CD4-positive, alpha-beta T cell (primary cell): ENCODE data around the gene PLCD4. TPM values are rescaled to one million over a fixed set of nuclear protein-coding genes. Genes with fewer than 3 reads are reported as not detected.

Experiments
- ATAC-seq: fragments of 200-7000 bp; cut with Tn5 transposase; one replicate; pipeline ENCODE4 v1.10.0; 2022; ENCODE audit warnings: mild to moderate bottlenecking; ENCODE audit not compliant: poor library complexity
- CTCF ChIA-PET: fragments of 350-600 bp; sonication (Branson Sonifier 250); formaldehyde crosslinking; loops from one replicate; lab custom pipeline; 2021; ENCODE audit warnings: antibody characterized with exemption, inconsistent platforms; lab: Charles Lee
- POLR2A ChIA-PET: fragments of 350-600 bp; sonication (Branson Sonifier 250); formaldehyde crosslinking; loops from one replicate; lab custom pipeline; 2021; ENCODE audit warnings: antibody characterized with exemption, inconsistent platforms; lab: Charles Lee
- DNase-seq, 14 experiments: peaks; one replicate each; pipeline ENCODE4 v3.0.0-alpha.2; 2013 to 2020; ENCODE audit warnings: mixed read lengths in 2 of 14
- H3K27ac ChIP-seq, 2 donors: one replicate each; pipeline versions ENCODE4 v1.5.1 to v1.7.0; 2013; ENCODE audit warnings: low read length in 2 of 2, low read depth in 1 of 2, mild to moderate bottlenecking in 1 of 2
- H3K27me3 ChIP-seq, 2 experiments: 1 replicate in 1 of 2; 2 replicates in 1 of 2; pipeline versions ENCODE4 v1.6.1 to v1.7.0; 2013; ENCODE audit warnings: low read length in 2 of 2, control low read depth in 1 of 2, mild to moderate bottlenecking in 1 of 2, moderate library complexity in 1 of 2; ENCODE audit not compliant: insufficient read depth in 2 of 2, control insufficient read depth in 1 of 2
- H3K36me3 ChIP-seq: one replicate; pipeline ENCODE4 v1.6.1; 2013; ENCODE audit warnings: low read length, control low read depth; ENCODE audit not compliant: insufficient read depth
- H3K4me1 ChIP-seq: one replicate; pipeline ENCODE4 v1.6.1; 2013; ENCODE audit warnings: low read length, control low read depth; ENCODE audit not compliant: insufficient read depth
- H3K4me3 ChIP-seq: one replicate; pipeline ENCODE4 v1.5.1; 2013; ENCODE audit warnings: mild to moderate bottlenecking, low read length, moderate library complexity
- H3K9me3 ChIP-seq, 2 experiments: 1 replicate in 1 of 2; 2 replicates in 1 of 2; pipeline versions ENCODE4 v1.6.1 to v1.7.0; 2013; ENCODE audit warnings: low read length in 2 of 2, mild to moderate bottlenecking in 2 of 2, control low read depth in 1 of 2, moderate library complexity in 1 of 2; ENCODE audit not compliant: control insufficient read depth in 1 of 2, insufficient read depth in 1 of 2
- H3K27ac Mint-ChIP-seq: one replicate; pipeline ENCODE4 v1.8.0; 2020; ENCODE audit warnings: mixed read lengths
- H3K27me3 Mint-ChIP-seq: one replicate; pipeline ENCODE4 v1.8.0; 2021; ENCODE audit warnings: mixed read lengths
- H3K36me3 Mint-ChIP-seq: one replicate; pipeline ENCODE4 v1.8.0; 2021; ENCODE audit warnings: low read depth, mixed read lengths
- H3K4me1 Mint-ChIP-seq: one replicate; pipeline ENCODE4 v1.8.0; 2021; ENCODE audit warnings: low read depth, mixed read lengths
- H3K4me3 Mint-ChIP-seq: one replicate; pipeline ENCODE4 v1.8.0; 2020; ENCODE audit warnings: mild to moderate bottlenecking, mixed read lengths
- H3K9me3 Mint-ChIP-seq: one replicate; pipeline ENCODE4 v1.8.0; 2020; ENCODE audit warnings: mixed read lengths
- intact Hi-C, 2 experiments: fragments of 100-400 bp; cut with DNase I in 1 of 2; cut with micrococcal nuclease in 1 of 2; formaldehyde crosslinking; loops; one replicate each; pipeline versions ENCODE4 v1.15.1 to v1.9.0; 2023 to 2025; cut with DNase I, micrococcal nuclease
- total RNA-seq, 174 experiments: library from RNA in 2 of 174; stranded (reverse) in 2 of 174; gene quantifications; one replicate each; pipeline ENCODE4 v1.2.3 and lab custom pipeline; 2021 to 2026
- TF ChIP-seq, protein P1 (sequence below): fragments of 200-600 bp; IDR thresholded peaks from one replicate; pipeline ENCODE4 v1.8.0; 2022; ENCODE audit warnings: antibody characterized with exemption, mild to moderate bottlenecking

PLCD4 gene
- total RNA-seq, 2 experiments from 2014 or later, result 0.25 to 0.77 TPM

DNA sequence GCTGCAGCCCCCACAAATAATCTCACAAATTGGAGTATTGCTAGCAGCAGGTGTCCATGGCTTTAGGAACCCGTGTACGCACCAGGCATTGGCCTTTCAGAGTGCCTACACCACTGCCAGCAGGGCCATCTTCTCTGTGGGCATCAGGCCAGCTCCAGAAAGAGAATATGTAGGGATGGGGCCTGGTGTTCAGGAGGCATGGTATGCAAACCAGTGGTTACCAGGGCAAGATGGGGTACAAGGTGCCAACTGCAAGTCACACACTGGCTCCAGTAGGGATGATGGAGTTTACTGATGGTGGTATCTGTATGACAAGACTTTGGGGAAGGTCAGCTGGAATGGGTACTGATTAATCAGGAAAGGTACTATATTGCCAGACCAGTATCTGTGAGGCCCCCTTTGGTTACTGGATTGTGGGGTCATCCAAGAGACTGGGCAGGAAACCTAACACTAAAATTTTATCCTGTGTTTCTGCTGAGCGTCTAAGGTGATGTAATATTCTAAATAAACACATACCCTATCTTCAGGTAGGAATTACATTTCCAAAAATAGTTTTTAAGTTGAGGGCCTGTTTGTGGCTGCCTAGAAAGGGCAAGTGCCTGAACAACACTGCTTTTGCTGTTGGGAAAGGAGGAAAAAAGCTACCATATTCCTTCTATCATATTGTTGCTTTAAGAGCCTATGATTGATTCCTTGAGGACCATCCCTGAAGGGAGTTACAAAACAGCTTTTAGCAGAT, 30.0 kb upstream of the PLCD4 start:
- H3K27ac ChIP-seq, result no peak overlapping the region
- H3K4me3 ChIP-seq, result no peak overlapping the region
- Mint-ChIP-seq H3K4me3 (no peak overlapping the region), H3K4me1 (peaks cover 43% of the 10 kb centered on the region), H3K27me3 (no peaks in the 10 kb centered on the region), H3K9me3 (no peaks in the 10 kb centered on the region), H3K36me3 (peaks cover 77% of the 10 kb centered on the region), H3K27ac (peak overlapping the region; percentile 31)
- H3K36me3 ChIP-seq, result peaks cover 54% of the 10 kb centered on the region
- TF ChIP-seq, protein P1, sequence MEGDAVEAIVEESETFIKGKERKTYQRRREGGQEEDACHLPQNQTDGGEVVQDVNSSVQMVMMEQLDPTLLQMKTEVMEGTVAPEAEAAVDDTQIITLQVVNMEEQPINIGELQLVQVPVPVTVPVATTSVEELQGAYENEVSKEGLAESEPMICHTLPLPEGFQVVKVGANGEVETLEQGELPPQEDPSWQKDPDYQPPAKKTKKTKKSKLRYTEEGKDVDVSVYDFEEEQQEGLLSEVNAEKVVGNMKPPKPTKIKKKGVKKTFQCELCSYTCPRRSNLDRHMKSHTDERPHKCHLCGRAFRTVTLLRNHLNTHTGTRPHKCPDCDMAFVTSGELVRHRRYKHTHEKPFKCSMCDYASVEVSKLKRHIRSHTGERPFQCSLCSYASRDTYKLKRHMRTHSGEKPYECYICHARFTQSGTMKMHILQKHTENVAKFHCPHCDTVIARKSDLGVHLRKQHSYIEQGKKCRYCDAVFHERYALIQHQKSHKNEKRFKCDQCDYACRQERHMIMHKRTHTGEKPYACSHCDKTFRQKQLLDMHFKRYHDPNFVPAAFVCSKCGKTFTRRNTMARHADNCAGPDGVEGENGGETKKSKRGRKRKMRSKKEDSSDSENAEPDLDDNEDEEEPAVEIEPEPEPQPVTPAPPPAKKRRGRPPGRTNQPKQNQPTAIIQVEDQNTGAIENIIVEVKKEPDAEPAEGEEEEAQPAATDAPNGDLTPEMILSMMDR, result no peak
- intact Hi-C loops, result loop anchor here in 1 of 2 experiments (10.0 kb wide), 1 partner anchor 597 kb away; the partner anchor contains the start of genes CNPPD1, RETREG2 and SLC23A3
- DNase-seq (no peak), ATAC-seq (no peak)
- ChIA-PET POLR2A (interaction anchor here (1.3 kb wide), 1 partner anchor 10 kb away, joined by 5 read pairs; the partner anchor contains the start of gene USP37), CTCF (no interaction called here)
- H3K4me1 ChIP-seq, result peaks cover 11% of the 10 kb centered on the region
- H3K27me3 ChIP-seq, result no peaks in the 10 kb centered on the region
- H3K9me3 ChIP-seq, result no peaks in the 10 kb centered on the region

DNA sequence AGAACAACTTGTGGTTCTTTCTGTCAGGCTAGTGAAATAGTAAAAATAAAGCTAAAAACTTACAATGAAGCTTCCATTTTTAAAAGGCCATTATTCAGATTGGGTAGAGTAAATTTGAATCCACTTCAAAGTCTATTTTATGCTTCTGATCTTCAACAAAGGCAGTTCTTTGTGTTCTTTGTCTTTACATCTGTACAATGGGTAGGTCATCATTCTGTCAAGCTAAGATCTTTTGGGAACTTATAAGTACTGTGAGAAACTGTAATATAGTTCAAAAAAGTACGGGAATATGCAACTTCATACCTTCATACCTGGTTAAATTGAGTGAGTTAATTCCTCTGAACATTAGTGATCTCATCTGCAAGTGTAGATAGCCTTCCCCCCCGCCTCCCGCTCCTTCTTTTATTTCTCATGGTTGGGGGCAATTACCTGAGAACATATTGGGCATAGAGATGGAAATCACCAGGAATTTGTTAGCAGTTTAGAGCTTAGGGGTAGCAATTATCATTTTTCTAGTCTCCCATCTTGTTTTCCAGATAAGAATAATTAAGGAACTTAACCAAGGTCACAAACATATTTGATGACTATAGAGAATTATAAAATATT, 29.3 kb upstream of the PLCD4 start:
- intact Hi-C loops, result loop anchor here in 1 of 2 experiments (10.0 kb wide), 1 partner anchor 596 kb away; the partner anchor contains the start of genes CNPPD1, RETREG2 and SLC23A3
- Histone ChIP-seq H3K27me3 (no peaks in the 10 kb centered on the region), H3K27ac (no peak overlapping the region), H3K4me3 (no peak overlapping the region), H3K36me3 (peaks cover 54% of the 10 kb centered on the region), H3K9me3 (no peaks in the 10 kb centered on the region), H3K4me1 (peaks cover 11% of the 10 kb centered on the region)
- Mint-ChIP-seq H3K27me3 (no peaks in the 10 kb centered on the region), H3K4me3 (no peak overlapping the region), H3K27ac (peak overlapping the region; percentile 31), H3K36me3 (peaks cover 80% of the 10 kb centered on the region), H3K9me3 (no peaks in the 10 kb centered on the region), H3K4me1 (peaks cover 38% of the 10 kb centered on the region)
- ChIA-PET CTCF (no interaction called here), POLR2A (no interaction called here)
- no peak for DNase-seq
- ATAC-seq, result no peak
- TF ChIP-seq, protein P1, result no peak

DNA sequence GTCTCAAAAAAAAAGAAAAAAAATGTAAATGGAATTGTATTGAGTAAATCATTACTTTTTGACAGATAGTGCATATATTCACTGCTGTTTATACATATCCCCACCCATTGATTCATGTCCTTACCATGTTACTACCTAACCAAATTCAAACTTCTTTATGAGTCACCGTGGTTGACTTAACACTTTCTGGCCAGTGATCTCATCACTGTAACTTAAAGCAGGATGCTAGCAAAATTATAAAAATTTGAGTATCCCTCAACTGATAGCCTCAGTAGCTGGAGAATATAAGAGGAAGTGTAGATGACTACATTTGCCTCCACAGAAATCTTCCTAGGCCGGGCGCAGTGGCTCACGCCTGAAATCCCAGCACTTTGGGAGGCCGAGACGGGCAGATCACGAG, 25.6 kb upstream of the PLCD4 start:
- H3K4me1 Mint-ChIP-seq, result peaks cover 26% of the 10 kb centered on the region
- CTCF ChIA-PET, result no interaction called here
- POLR2A ChIA-PET, result no interaction called here
- H3K27ac ChIP-seq, result no peak overlapping the region
- peaks cover 8% of the 10 kb centered on the region for H3K4me1 ChIP-seq
- peaks cover 87% of the 10 kb centered on the region for H3K36me3 Mint-ChIP-seq
- TF ChIP-seq, protein P1, result no peak
- ATAC-seq, result no peak
- intact Hi-C loops, result no loop called here
- no peak overlapping the region for H3K4me3 ChIP-seq
- H3K4me3 Mint-ChIP-seq, result no peak overlapping the region
- no peaks in the 10 kb centered on the region for H3K9me3 ChIP-seq
- no peaks in the 10 kb centered on the region for H3K9me3 Mint-ChIP-seq
- no peak overlapping the region for H3K27ac Mint-ChIP-seq
- DNase-seq, result no peak
- H3K27me3 Mint-ChIP-seq, result no peaks in the 10 kb centered on the region
- H3K27me3 ChIP-seq, result no peaks in the 10 kb centered on the region
- H3K36me3 ChIP-seq, result peaks cover 77% of the 10 kb centered on the region
